ENCODE results near the gene CHCHD2.
A peak's percentile ranks its signal among the peaks of the same experiment; 100 is the strongest.
"Not testable (repeated sequence)": the region's sequence is repeated elsewhere in the genome, so short reads cannot be mapped to it uniquely, and the experiment has no call there.

Gene CHCHD2

DNA sequence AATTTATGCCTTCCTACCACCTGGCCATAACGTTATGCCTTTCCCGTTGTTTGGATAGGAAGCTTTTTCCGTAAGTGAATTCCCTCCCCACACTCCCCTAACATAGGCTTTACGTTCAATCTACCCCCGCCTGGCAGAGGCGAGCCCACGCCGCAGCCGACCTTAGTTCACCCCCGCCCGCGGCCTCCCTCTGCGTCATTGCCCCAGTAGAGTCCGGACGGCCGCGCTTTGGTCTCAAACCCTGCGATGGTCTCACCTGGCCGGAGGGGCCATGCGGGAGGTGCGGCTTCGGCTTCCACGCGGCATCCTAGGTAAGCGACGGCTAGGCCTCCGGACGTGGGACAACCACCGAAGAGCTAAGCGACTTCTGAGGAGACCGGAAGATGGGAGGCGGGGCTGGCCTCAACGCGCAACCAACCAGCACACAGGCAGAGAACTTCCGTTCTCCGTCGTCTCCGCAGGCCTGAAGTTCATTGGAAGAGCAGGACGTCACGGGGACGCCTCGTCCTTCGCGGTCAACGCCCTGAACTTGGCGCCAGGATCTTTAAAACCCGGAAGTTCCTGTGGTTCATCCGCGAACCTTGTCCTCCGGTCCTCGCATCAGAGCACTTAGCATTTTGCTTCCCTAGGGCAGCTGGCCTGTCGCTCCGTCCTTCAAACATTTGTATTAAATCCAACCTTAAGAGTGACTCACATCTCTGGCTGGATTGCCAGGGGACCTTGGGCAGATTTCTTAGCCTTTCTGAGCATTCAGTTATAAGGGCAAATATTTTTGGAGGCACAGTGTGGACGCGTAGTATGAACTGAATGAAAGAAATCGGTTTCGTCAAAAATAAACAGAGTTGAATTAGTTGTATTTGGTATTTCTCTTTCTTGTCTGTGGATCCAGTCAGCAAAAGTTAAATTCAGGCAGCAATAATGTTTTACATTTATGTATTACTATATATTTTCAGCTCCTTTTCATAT, at the start of gene CHCHD2:
Gene CHCHD2, minus strand, starts transcription at position 369 of the 966 bp plus-strand sequence. Its CDS starts 63 bp downstream, at position 306.
- DNase-seq (ENCODE audit: low spot score) = peak; percentile 97

- not testable (repeated sequence) for DNase-seq (ENCODE audit: low spot score)
Measured at GRCh38 chr7:56131062-56131461, 24.8 kb upstream of the CHCHD2 start.

DNA sequence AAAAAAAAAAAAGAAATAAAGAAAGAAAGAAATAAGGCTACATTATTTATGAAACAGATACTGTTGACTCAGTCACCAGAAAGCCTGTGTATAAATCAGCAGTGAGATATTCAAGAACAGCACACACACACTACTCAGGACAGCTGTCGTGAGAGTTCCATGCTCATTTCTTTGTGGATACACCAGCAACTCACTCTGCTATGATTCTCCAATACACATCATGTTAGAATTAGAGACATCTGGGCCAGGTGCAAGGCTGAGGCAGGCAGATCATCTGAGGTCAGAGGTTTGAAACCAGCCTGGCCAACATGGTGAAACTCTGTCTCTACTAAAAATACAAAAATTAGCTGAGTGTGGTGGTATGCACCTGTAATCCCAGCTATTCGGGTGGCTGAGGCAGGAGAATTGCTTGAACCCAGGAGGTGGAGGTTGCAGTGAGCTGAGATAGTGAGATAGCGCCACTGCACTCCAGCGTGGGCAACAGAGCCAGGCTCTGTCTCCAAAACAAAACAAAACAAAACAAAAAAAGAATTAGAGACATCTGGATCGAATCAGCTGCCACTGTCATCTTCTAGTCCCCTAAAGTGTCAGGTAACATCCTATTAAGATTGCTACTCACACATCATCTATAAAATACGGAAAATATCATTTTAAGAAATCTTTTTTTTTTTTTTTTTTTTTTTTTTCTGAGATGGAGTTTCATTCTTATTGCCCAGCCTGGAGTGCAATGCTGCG, 21.1 kb upstream of the CHCHD2 start:
- DNase-seq (ENCODE audit: low spot score) = no peak

DNA sequence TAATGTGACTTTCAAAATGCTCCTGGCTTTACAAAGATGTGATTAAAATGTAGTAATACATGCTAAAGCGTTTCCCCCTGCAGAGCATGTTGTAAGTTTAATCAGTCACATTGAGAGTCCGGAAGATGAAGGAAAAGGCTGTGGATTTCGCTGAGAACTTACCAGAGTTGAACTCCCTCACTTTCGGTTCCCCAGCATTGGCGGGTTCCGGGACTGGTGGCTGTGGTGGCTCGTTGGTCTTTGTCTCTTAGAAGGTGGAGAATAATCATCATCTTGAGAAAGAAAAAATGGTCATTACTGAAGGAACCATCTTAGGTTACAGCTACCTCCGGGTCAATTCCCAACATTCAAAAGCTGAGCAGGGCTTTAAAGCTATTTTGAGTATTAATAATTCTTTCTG, 19.6 kb upstream of the CHCHD2 start:
- DNase-seq (ENCODE audit: low spot score) = no peak

DNA sequence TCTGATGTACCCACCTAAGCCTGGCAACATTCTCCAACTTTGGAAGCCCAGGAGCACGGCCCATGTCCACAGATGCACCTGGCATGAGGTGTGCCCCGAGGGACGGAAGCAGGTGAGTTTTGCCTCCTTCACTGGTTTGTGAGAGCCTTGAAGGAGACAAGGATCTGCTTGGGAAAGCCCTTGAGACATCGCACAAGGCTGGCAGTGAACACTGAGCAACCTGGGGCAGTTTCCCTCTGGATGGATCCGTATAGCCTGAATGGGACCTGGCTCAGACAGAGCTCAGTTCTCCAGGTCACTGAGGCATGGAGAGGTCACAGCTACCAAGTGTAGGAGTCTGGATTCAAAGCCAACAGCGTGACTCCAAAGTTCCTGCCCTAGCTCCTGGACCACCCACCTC, 18.7 kb upstream of the CHCHD2 start:
- no peak for DNase-seq (ENCODE audit: low spot score)

DNA sequence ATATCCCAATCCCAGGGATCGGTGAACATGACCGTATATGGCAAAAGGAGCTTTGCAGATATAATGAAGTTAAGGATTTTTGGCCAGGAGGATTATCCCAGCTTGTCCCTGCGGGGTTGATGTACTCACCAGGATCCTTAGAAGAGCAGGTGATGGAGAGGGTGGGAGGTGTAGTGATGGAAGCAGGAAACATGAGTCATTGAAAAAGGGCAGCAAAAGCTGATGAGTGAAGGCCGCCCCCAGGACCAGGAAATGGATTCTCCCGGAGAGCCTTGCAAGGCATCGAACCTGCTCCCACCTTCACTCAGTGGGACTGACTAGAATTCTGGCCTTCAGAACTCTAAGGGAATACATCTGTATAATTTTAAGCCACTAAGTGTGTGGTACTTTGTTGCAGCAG, 15.2 kb upstream of the CHCHD2 start:
- DNase-seq (ENCODE audit: low spot score) = no peak

- no peak for DNase-seq (ENCODE audit: low spot score)
Measured at GRCh38 chr7:56115852-56116538, 9.7 kb upstream of the CHCHD2 start, which contains the start of gene NUPR2. NUPR2 (minus strand) TSS chr7:56116417; CDS start chr7:56116314, 103 bp downstream.

DNA sequence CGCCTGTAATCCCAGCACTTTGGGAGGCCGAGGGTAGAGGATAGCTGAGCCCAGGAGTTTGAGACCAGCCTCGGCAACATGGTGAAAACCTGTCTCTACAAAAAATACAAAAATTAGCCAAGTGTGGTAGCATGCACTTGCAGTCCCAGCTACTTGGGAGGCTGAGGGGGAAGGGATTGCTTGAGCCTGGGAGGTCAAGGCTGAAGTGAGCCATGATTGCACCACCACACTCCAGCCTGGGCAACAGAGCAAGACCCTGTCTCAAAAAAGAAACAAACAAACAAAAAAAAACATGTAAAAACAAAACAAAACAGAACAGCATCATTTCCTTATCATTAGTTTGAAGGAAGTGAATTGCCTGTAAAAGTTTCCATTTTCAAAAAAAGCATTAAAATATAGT, 6.0 kb upstream of the CHCHD2 start:
- not testable (repeated sequence) for DNase-seq (ENCODE audit: low spot score)

GRCh38 chr7:56110611-56111010, 4.3 kb upstream of the CHCHD2 start:
- DNase-seq (ENCODE audit: low spot score) = no peak

DNA sequence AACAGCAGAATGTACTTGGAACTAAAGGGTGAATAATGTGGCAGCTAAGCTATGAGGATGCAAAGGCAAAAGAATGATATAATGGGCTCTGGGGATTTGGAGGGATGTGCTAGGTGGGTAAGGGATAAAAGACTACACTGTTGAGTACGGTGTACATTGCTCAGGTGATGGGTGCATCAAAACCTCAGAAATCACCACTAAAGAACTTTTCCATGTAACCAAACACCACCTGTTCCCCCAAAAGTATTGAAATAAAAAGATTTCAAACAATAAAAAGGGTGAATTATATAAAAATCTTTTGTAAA, 1.6 kb upstream of the CHCHD2 start:
- no peak for DNase-seq (ENCODE audit: low spot score)

GRCh38 chr7:56105508-56105907, 768 bp downstream of the CHCHD2 start:
- DNase-seq (ENCODE audit: low spot score) = no peak

DNA sequence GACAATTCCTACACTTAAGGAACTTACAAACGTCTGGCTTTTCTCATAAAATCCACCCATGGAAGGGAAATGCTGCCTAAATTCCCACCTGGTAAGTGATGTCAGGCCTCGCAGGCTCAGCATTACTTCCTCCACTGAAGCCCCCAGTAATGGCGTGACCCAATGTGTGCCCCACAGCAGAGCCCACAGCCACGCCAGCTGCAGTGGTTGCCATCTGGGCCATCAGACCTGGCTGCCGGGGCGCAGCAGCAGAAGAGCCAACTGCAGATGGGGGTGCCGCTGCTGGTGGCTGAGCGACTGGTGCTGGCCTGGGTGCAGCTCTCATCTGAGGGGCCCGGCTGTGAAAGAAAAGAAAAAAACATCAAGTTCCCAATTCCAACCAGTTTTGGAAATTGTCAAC, 2.1 kb downstream of the CHCHD2 start:
- DNase-seq (ENCODE audit: low spot score) = not testable (repeated sequence)

DNA sequence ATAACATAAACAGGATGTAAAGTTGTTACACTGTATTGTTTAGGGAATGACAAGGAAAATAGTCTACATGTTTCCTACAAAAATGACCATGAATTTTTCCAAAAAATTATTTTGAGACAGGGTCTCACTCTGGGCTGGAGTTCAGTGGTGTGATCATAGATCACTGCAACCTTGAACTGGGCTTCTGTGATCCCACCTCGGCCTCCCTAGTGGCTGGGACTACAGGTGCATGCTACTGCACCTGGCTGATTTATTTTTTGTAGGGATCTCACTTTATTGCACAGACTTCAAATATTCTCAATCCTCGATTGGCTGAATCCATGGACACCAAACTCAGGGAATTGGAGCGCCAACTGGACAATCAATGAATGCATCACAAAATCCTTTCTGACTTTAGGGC, 6.6 kb downstream of the CHCHD2 start:
- no peak for DNase-seq (ENCODE audit: low spot score)

GRCh38 chr7:56098187-56099008, 7.9 kb downstream of the CHCHD2 start:
- not testable (repeated sequence) for DNase-seq (ENCODE audit: low spot score)

- DNase-seq (ENCODE audit: low spot score) = no peak
Measured at GRCh38 chr7:56097700-56098099, 8.6 kb downstream of the CHCHD2 start.

DNA sequence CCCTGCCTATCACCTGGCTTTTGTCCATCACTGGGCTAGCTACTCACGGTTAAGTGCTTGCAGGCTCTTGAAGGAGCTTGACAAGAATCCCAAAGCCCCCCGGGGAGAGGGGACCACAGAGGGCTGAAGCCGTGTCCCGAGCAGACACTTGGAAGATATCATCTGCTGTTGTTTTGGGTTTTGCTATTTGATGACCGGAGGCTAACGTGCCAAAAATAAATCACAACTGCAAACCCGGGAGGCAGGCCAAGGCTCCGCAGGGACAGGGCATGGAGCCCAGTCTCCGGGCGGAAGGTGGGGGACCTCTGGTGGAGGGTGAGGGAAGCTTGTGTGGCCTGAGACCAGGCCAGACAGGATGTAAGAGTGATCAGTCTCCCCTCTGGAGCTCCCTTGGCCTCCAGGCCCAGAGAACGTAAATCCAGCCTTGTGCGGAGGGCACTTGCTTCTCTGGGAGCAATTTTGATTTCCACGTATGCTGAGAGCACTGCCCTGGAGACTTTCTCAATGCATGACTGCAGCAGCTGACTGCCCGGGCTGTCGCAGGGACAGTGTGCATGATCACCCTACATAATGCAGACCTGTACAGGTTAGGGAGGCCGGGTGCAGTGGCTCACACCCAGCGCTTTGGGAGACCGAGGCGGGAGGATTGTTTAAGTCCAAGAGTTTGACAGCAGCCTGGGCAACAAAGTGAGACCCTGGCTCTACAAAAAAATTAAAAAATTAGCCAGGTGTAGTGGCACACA, 13.3 kb downstream of the CHCHD2 start, which contains the start of gene PHKG1:
Gene PHKG1, minus strand, starts transcription at position 164 of the 743 bp plus-strand sequence. CDS start 4,011 bp downstream, outside the sequence.
- DNase-seq (ENCODE audit: low spot score) = no peak

DNA sequence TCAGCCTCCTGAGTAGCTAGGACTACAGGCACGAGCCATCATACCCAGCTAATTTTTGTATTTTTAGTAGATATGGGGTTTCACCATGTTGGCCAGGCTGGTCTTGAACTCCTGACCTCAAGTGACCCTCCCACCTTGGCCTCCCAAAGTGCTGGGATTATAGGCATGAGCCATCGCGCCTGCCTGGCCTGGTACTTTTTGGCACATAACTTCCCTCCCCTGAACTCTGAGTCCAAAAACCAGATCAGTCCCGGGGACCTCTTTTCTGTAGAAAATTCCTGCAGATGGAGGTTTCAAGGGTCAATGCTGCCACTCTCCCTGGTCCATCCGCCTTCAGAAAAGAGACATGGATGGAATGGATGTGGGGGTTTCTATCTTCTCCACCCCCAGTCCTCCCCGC, 13.9 kb downstream of the CHCHD2 start:
- DNase-seq (ENCODE audit: low spot score) = not testable (repeated sequence)

DNA sequence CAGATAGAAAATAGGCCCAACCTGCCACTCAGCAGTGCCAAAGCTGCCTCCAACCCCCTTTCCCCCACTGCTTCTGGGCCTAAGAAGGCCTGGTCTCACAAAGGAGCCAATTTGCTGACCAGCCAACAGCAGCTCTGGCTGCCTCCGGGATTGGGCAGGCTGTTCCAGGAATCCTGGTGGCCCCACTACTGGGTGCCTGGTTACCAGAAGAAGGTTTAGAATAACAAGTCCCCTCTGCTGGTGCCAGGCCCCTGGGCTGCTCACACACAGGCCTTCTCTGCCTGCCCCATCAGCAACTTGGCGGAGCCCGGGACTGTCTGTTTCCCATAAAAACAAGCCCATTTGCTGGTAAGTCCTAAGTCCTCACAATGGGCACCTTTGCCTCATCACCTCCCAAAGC, 14.7 kb downstream of the CHCHD2 start:
- DNase-seq (ENCODE audit: low spot score) = no peak

- no peak for DNase-seq (ENCODE audit: low spot score)
Measured at GRCh38 chr7:56087445-56087844, 18.8 kb downstream of the CHCHD2 start.

DNA sequence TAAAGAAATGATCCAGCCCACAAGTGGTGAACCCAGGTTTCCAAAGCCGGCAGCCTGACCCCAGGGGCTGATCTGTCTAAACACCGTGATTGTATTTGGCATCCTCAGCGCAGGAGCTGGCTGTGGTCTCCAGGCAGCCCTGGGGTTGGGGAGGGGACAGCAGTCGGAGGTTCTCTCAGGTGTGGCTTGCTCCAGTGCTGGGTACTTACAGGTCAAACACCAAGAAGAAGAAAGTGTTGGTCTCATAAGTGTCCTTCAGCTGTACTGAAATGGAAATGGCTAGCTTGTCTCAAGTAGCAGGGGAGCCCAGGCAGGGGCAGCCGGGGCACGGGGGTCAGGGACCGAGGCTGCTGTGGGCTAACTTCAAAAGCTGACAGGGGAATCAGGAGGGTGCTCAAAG, 19.5 kb downstream of the CHCHD2 start:
- no peak for DNase-seq (ENCODE audit: low spot score)
